Gastrocnemius medialis (tissue), 4 donors: ENCODE measurements around the gene FNIP1. TPM values are rescaled to one million over a fixed set of nuclear protein-coding genes. Genes with fewer than 3 reads are reported as not detected.

ENCODE experiments used
- ATAC-seq, 2 donors: fragments of 150-250 bp; one replicate each; pipeline ENCODE4 v1.9.1; 2016
- DNase-seq, 2 donors: peaks; one replicate each; pipeline ENCODE4 v3.0.0-alpha.2; 2019
- H3K27ac ChIP-seq, 4 donors: fragments of 200-600 bp; sonication (generic); 1 replicate in 1 of 4; 2 replicates in 3 of 4; pipeline ENCODE4 v1.5.1; 2016 to 2018; ENCODE audit warnings: mild to moderate bottlenecking in 2 of 4, moderate library complexity in 1 of 4
- H3K27me3 ChIP-seq, 3 donors: fragments of 200-600 bp; sonication (generic) in 2 of 3; 1 replicate in 1 of 3; 2 replicates in 2 of 3; pipeline versions ENCODE4 v1.5.1 to v1.6.0; 2016 to 2019; ENCODE audit warnings: mild to moderate bottlenecking in 1 of 3, moderate library complexity in 1 of 3
- H3K36me3 ChIP-seq, 2 donors: fragments of 200-600 bp; sonication (generic) in 1 of 2; one replicate each; pipeline ENCODE4 v1.5.1; 2017 to 2018
- H3K4me1 ChIP-seq, 2 donors: fragments of 200-600 bp; sonication (generic) in 1 of 2; one replicate each; pipeline ENCODE4 v1.5.1; 2016 to 2017; ENCODE audit warnings: mild to moderate bottlenecking in 2 of 2
- H3K4me3 ChIP-seq, 4 donors: fragments of 200-600 bp; sonication (generic) in 3 of 4; 1 replicate in 1 of 4; 2 replicates in 3 of 4; pipeline ENCODE4 v1.5.1; 2016 to 2019; ENCODE audit warnings: mild to moderate bottlenecking in 2 of 4
- H3K9me3 ChIP-seq, 3 donors: fragments of 200-600 bp; sonication (generic) in 2 of 3; 1 replicate in 1 of 3; 2 replicates in 2 of 3; pipeline ENCODE4 v1.5.1; 2016 to 2019
- POLR2A ChIP-seq, 2 donors: fragments of 450-650 bp; IDR thresholded peaks; one replicate each; pipeline ENCODE4 v1.6.1; 2017; ENCODE audit warnings: antibody characterized with exemption in 2 of 2, mild to moderate bottlenecking in 2 of 2, moderate library complexity in 2 of 2
- in situ Hi-C, 4 donors: fragments of 200-750 bp; cut with MboI; loops; one replicate each; pipeline versions ENCODE4 v1.15.0 to v1.8.0; 2017; ENCODE audit warnings: low sequenced_read_pairs in 4 of 4
- intact Hi-C: fragments of 100-400 bp; cut with DNase I; formaldehyde crosslinking; loops from one replicate; pipeline ENCODE4 v1.15.1; 2023; ENCODE audit warnings: low total_unique reads
- total RNA-seq, 4 donors: library from RNA; depleted of rRNA; stranded (reverse); fragments of >200 nt; gene quantifications; one replicate each; pipeline versions ENCODE4 v1.1.0 to v1.2.3, GENCODE V29; 2016
- TF ChIP-seq, protein P1 (sequence below), 5 experiments: fragments of 450-650 bp in 3 of 5; fragments of 200-600 bp in 2 of 5; sonication (generic) in 2 of 5; IDR thresholded peaks in 4 of 5; conservative IDR thresholded peaks in 1 of 5; 1 replicate in 4 of 5; 2 replicates in 1 of 5; pipeline ENCODE4 v1.5.1; 2016 to 2019; ENCODE audit warnings: antibody characterized with exemption in 5 of 5, mild to moderate bottlenecking in 3 of 5, moderate library complexity in 3 of 5

The FNIP1 gene
- total RNA-seq, 4 donors from 2014 or later = 53.9 to 84.7 (median 66.9) TPM

DNA sequence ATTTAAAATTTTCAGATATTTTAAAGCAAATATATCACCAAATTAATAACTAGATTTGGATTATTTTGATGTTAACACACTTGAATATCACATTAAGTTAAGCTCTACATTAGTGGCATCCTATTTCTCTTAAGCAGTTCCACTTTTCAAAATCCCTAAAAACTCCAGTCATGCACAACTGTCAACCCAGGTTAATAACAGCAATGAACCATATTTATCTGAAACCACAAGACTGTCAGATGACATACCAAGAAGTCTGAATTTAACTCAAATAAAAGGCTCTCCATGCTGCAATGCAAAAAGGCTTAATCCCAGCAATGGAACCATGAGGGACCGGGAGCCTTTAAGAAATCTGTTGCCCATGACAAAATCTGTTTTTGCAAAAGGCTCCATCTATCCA is 27.5 kb downstream of the FNIP1 start:
- Histone ChIP-seq H3K36me3 (no peaks in the 10 kb centered on the region), H3K27ac (peak overlapping the region in 2 of 4 donors; percentile 32 to 59), H3K27me3 (no peaks in the 10 kb centered on the region), H3K9me3 (no peaks in the 10 kb centered on the region), H3K4me3 (no peak overlapping the region), H3K4me1 (peaks cover 61 to 76% of the 10 kb centered on the region in 2 donors)
- intact Hi-C loops (no loop called here), in situ Hi-C loops (loop anchor here in 1 of 4 donors (25.0 kb wide), 1 partner anchor 607 kb away; the partner anchor contains the start of genes HINT1 and LYRM7)
- TF ChIP-seq, protein P1, sequence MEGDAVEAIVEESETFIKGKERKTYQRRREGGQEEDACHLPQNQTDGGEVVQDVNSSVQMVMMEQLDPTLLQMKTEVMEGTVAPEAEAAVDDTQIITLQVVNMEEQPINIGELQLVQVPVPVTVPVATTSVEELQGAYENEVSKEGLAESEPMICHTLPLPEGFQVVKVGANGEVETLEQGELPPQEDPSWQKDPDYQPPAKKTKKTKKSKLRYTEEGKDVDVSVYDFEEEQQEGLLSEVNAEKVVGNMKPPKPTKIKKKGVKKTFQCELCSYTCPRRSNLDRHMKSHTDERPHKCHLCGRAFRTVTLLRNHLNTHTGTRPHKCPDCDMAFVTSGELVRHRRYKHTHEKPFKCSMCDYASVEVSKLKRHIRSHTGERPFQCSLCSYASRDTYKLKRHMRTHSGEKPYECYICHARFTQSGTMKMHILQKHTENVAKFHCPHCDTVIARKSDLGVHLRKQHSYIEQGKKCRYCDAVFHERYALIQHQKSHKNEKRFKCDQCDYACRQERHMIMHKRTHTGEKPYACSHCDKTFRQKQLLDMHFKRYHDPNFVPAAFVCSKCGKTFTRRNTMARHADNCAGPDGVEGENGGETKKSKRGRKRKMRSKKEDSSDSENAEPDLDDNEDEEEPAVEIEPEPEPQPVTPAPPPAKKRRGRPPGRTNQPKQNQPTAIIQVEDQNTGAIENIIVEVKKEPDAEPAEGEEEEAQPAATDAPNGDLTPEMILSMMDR (IDR thresholded peaks at IDR 0.05 in 4 of 5, conservative IDR thresholded peaks at IDR 0.05 in 1 of 5) = no peak
- TF ChIP-seq POLR2A (IDR thresholded peaks at IDR 0.05) = no peak
- ATAC-seq = no peak
- DNase-seq = no peak

DNA sequence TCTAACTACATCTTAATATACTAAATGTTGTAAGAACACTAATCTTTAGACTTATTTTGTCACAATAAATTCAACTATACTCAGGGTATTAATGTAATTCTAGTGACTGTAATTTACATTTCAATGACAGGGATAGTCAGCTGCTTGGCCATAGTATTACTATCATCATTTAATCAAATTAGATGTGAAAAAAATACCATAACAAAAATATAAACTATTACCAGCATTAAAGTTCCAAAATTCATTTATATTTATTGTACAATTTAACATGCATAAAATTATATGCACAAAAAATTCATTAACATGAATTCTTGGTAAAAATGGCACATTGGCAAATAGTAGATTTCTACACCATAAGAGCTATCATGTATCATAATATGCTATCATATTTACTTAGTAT is 28.9 kb downstream of the FNIP1 start:
- no peaks in the 10 kb centered on the region for H3K9me3 ChIP-seq
- ATAC-seq = no peak
- peaks cover 47 to 62% of the 10 kb centered on the region in 2 donors for H3K4me1 ChIP-seq
- H3K27ac ChIP-seq = no peak overlapping the region
- TF ChIP-seq, protein P1 (IDR thresholded peaks at IDR 0.05 in 4 of 5, conservative IDR thresholded peaks at IDR 0.05 in 1 of 5) = no peak
- TF ChIP-seq POLR2A (IDR thresholded peaks at IDR 0.05) = no peak
- no peak for DNase-seq
- no peaks in the 10 kb centered on the region for H3K36me3 ChIP-seq
- no peaks in the 10 kb centered on the region for H3K27me3 ChIP-seq
- intact Hi-C loops = no loop called here
- H3K4me3 ChIP-seq = no peak overlapping the region
- in situ Hi-C loops = loop anchor here in 1 of 4 donors (25.0 kb wide), 1 partner anchor 606 kb away; the partner anchor contains the start of genes HINT1 and LYRM7

DNA sequence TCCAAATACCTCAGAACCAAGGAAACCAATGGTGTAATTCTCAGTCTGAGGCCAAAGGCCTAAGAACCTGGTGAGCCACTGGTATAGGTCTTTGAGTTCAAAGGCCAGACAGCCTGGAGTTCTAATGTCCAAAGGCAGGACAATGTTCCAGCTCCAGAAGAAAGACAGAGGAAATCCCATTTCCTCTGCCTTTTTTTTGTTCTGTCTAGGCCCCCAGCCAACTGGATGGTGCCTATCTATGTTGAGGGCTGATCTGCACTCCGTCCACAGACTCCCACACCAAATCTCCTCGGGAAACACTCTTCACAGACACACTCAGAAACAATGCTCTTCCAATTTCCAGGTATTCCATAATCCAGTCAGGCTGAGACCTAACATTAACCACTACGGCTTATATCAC is 30.1 kb downstream of the FNIP1 start:
- H3K27me3 ChIP-seq = no peaks in the 10 kb centered on the region
- peak; percentile 11 to 22 for ATAC-seq
- H3K4me3 ChIP-seq = no peak overlapping the region
- peaks cover 35 to 55% of the 10 kb centered on the region in 2 donors for H3K4me1 ChIP-seq
- H3K9me3 ChIP-seq = no peaks in the 10 kb centered on the region
- in situ Hi-C loops = loop anchor here in 1 of 4 donors (25.0 kb wide), 1 partner anchor 604 kb away; the partner anchor contains the start of genes HINT1 and LYRM7
- no peaks in the 10 kb centered on the region for H3K36me3 ChIP-seq
- DNase-seq = no peak
- peak overlapping the region in 3 of 4 donors; percentile 4 to 23 (median 21) for H3K27ac ChIP-seq
- TF ChIP-seq, protein P1 (IDR thresholded peaks at IDR 0.05 in 4 of 5, conservative IDR thresholded peaks at IDR 0.05 in 1 of 5) = no peak
- TF ChIP-seq POLR2A (IDR thresholded peaks at IDR 0.05) = no peak
- intact Hi-C loops = no loop called here

DNA sequence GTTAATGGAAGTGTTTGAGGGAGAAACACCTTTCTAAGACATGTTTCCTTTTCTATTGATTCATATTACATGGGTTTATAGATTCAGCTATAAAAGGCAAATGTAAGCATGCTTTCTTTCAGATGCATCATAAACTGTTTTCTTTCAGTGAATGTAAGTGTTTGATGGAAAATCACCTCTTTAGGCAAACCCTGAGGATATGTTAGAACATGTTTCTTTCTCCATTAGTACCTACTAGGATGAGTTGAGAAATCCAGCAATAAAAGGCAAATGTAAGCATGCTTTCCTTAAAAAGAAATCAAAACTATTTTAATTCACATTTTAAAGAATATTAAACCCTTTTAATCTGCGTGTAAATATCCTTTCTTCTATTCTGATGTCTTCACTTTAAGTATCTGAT is 31.6 kb downstream of the FNIP1 start:
- Histone ChIP-seq H3K27ac (no peak overlapping the region), H3K4me3 (no peak overlapping the region), H3K4me1 (peaks cover 33 to 54% of the 10 kb centered on the region in 2 donors), H3K36me3 (no peaks in the 10 kb centered on the region), H3K9me3 (no peaks in the 10 kb centered on the region), H3K27me3 (no peaks in the 10 kb centered on the region)
- no peak for DNase-seq
- TF ChIP-seq, protein P1 (IDR thresholded peaks at IDR 0.05 in 4 of 5, conservative IDR thresholded peaks at IDR 0.05 in 1 of 5) = no peak
- no peak for TF ChIP-seq POLR2A (IDR thresholded peaks at IDR 0.05)
- intact Hi-C loops (no loop called here), in situ Hi-C loops (loop anchor here in 1 of 4 donors (25.0 kb wide), 1 partner anchor 603 kb away; the partner anchor contains the start of genes HINT1 and LYRM7)
- no peak for ATAC-seq
